AG04450 (cell line): Measurements from ENCODE around the gene LIFR. TPM values are rescaled to one million over a fixed set of nuclear protein-coding genes. Genes with fewer than 3 reads are reported as not detected.
"Not testable (repeated sequence)": the region's sequence is repeated elsewhere in the genome, so short reads cannot be mapped to it uniquely, and the experiment has no call there.

Experiments used
- CTCF ChIA-PET: fragments of 300-600, 350-600 bp; formaldehyde crosslinking; extraction: SDS; loops from one replicate; lab custom pipeline; 2022; ENCODE audit warnings: antibody characterized with exemption, inconsistent platforms; lab: Charles Lee
- POLR2A ChIA-PET: fragments of 350-600 bp; formaldehyde crosslinking; extraction: SDS; loops from one replicate; lab custom pipeline; 2021; ENCODE audit warnings: antibody characterized with exemption, inconsistent platforms; lab: Yijun Ruan, JAX
- DNase-seq: peaks from one replicate; pipeline ENCODE4 v3.0.0-alpha.2; 2011; ENCODE audit warnings: low read depth, low spot score
- H3K27ac ChIP-seq: one replicate; pipeline ENCODE4 v1.5.1; 2012; ENCODE audit warnings: low read depth, low read length, control low read depth
- H3K27me3 ChIP-seq: one replicate; pipeline ENCODE4 v1.6.0; 2012; ENCODE audit warnings: low read length; ENCODE audit not compliant: control insufficient read depth, insufficient read depth
- H3K4me3 ChIP-seq: 2 replicates; pipeline ENCODE4 v1.5.1; 2011; ENCODE audit warnings: mild to moderate bottlenecking, low read depth, low read length, control low read depth
- H3K9me3 ChIP-seq: 2 replicates; pipeline ENCODE4 v1.5.1; 2012; ENCODE audit warnings: low read length; ENCODE audit not compliant: control insufficient read depth, insufficient read depth
- CTCF ChIP-seq: IDR thresholded peaks from 2 replicates; pipeline ENCODE4 v1.5.1; 2011; ENCODE audit warnings: low read depth, low read length, control low read depth, inconsistent platforms
- polyA plus RNA-seq: library from polyadenylated mRNA; depleted of rRNA; stranded (reverse); fragments of >200 nt; gene quantifications from 2 replicates; pipeline ENCODE4 v1.2.3, GENCODE V29; 2011

The LIFR gene
- polyA plus RNA-seq, 1 experiment, result 18.6 TPM

GRCh38 chr5:38574009-38574408 lies 17.6 kb upstream of the LIFR start:
- H3K4me3 ChIP-seq, result no peak overlapping the region
- ChIA-PET CTCF (no interaction called here), POLR2A (no interaction called here)
- no peak overlapping the region for H3K27ac ChIP-seq
- TF ChIP-seq CTCF, result no peak
- H3K27me3 ChIP-seq, result peaks cover 12% of the 10 kb centered on the region
- DNase-seq, result no peak
- no peaks in the 10 kb centered on the region for H3K9me3 ChIP-seq

- no peak overlapping the region for H3K27ac ChIP-seq
- ChIA-PET POLR2A (no interaction called here), CTCF (no interaction called here)
- no peak for TF ChIP-seq CTCF
- no peaks in the 10 kb centered on the region for H3K9me3 ChIP-seq
- no peak for DNase-seq
- no peak overlapping the region for H3K4me3 ChIP-seq
- peaks cover 12% of the 10 kb centered on the region for H3K27me3 ChIP-seq
These were observed 17.1 kb upstream of the LIFR start for GRCh38 chr5:38573521-38573920.

- DNase-seq, result no peak
- peaks cover 11% of the 10 kb centered on the region for H3K27me3 ChIP-seq
- TF ChIP-seq CTCF, result no peak
- POLR2A ChIA-PET, result interaction anchor here (0.6 kb wide), 1 partner anchor 149 kb away, joined by 3 read pairs; no protein-coding TSS in a partner anchor
- CTCF ChIA-PET, result no interaction called here
- no peaks in the 10 kb centered on the region for H3K9me3 ChIP-seq
- H3K27ac ChIP-seq, result no peak overlapping the region
- no peak overlapping the region for H3K4me3 ChIP-seq
These were observed 12.7 kb upstream of the LIFR start for GRCh38 chr5:38569180-38569579.

GRCh38 chr5:38567306-38567705 lies 10.9 kb upstream of the LIFR start:
- H3K27ac ChIP-seq, H3K9me3 ChIP-seq, H3K4me3 ChIP-seq, DNase-seq, POLR2A ChIA-PET, H3K27me3 ChIP-seq: not testable (repeated sequence)
- CTCF ChIA-PET, result interaction anchor here (1.0 to 1.3 kb wide), 2 partner anchors 125 to 147 kb away, joined by 3 read pairs; no protein-coding TSS in a partner anchor

GRCh38 chr5:38563624-38564023 lies 7.2 kb upstream of the LIFR start:
- CTCF ChIA-PET, result interaction anchor here (1.2 kb wide), 1 partner anchor 246 kb away, joined by 3 read pairs; no protein-coding TSS in a partner anchor
- no peak overlapping the region for H3K4me3 ChIP-seq
- TF ChIP-seq CTCF, result no peak
- H3K27ac ChIP-seq, result no peak overlapping the region
- no peaks in the 10 kb centered on the region for H3K27me3 ChIP-seq
- no peaks in the 10 kb centered on the region for H3K9me3 ChIP-seq
- POLR2A ChIA-PET, result no interaction called here
- DNase-seq, result no peak
